ENCODE measurements around the gene OLR1.
"Not testable (repeated sequence)": the region's sequence is repeated elsewhere in the genome, so short reads cannot be mapped to it uniquely, and the experiment has no call there.

The OLR1 gene

GRCh38 chr12:10171973-10172728 lies at the start of gene OLR1:
Gene OLR1 (minus strand): TSS chr12:10172132. CDS start chr12:10172077, 55 bp downstream.
- no peak for DNase-seq (ENCODE audit: low spot score)
- TF ChIP-seq CTCF (IDR thresholded peaks at IDR 0.05; ENCODE audit: extremely low read depth, insufficient read depth, missing control alignments) = no peak
- in situ Hi-C loops (cut with MboI; ENCODE audit: low pct_unique_long_range_greater_than_20kb, low sequenced_read_pairs, unreplicated experiment) = no loop called here

DNA sequence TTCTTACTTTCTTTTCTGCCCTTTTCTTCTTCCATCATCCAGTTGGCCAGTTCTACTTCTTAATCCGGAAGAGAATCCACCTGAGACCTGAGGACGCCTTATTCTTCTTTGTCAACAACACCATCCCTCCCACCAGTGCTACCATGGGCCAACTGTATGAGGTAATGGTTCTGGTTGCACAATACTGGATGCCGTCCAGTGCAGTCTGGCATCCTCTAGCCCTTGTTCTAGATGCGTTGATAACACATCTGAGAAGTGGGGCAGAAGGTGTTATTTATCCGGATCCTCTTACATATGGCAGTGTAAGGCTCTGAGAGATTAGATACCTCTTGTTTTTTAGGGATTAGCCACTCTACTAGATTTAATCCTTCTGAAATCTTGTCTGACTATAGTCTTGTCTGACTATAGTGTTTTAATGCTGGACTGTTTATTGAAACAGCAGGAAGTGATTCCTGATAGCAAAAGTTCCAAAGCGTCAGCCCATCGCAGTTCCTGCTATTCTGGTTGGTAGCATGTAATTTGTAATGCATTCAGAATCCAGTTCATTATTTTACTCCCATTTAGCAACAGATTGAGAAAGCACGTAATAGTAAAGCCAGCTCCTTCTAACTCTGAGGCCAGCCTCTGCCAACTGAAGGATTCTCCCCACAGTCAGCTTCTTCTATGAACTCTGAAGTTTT lies 48.6 kb upstream of the OLR1 start:
- TF ChIP-seq CTCF (IDR thresholded peaks at IDR 0.05; ENCODE audit: extremely low read depth, insufficient read depth, missing control alignments) = no peak
- DNase-seq (ENCODE audit: low spot score) = no peak
- in situ Hi-C loops (cut with MboI; ENCODE audit: low pct_unique_long_range_greater_than_20kb, low sequenced_read_pairs, unreplicated experiment) = no loop called here

GRCh38 chr12:10218021-10218420 lies 46.1 kb upstream of the OLR1 start:
- no peak for DNase-seq (ENCODE audit: low spot score)
- in situ Hi-C loops (cut with MboI; ENCODE audit: low pct_unique_long_range_greater_than_20kb, low sequenced_read_pairs, unreplicated experiment) = no loop called here
- TF ChIP-seq CTCF (IDR thresholded peaks at IDR 0.05; ENCODE audit: extremely low read depth, insufficient read depth, missing control alignments) = no peak

- in situ Hi-C loops (cut with MboI; ENCODE audit: low pct_unique_long_range_greater_than_20kb, low sequenced_read_pairs, unreplicated experiment); DNase-seq (ENCODE audit: low spot score): not testable (repeated sequence)
These were observed 44.0 kb upstream of the OLR1 start for GRCh38 chr12:10215946-10216345.

- DNase-seq (ENCODE audit: low spot score) = no peak
- TF ChIP-seq CTCF (IDR thresholded peaks at IDR 0.05; ENCODE audit: extremely low read depth, insufficient read depth, missing control alignments) = no peak
- in situ Hi-C loops (cut with MboI; ENCODE audit: low pct_unique_long_range_greater_than_20kb, low sequenced_read_pairs, unreplicated experiment) = no loop called here
These were observed 43.5 kb upstream of the OLR1 start for GRCh38 chr12:10215436-10215835.

DNA sequence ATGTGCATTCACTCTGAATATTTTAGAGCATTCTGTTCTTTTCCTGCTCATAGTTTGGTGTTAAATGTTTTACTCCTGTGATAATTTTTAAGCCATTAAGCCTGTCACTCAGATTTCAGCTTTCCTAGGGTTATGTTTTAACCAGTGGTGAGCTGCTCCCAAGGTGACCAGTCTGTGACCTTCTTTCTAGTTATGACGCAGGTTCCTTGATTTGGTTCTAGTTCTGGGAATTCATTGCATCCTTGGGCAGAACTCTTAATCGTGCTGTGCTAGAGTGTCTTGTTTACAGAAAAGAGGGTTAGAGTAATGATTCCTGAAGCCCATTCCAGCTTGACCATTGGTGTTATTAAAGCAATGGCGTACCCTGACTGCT lies 42.9 kb upstream of the OLR1 start:
- no peak for DNase-seq (ENCODE audit: low spot score)
- TF ChIP-seq CTCF (IDR thresholded peaks at IDR 0.05; ENCODE audit: extremely low read depth, insufficient read depth, missing control alignments) = no peak
- in situ Hi-C loops (cut with MboI; ENCODE audit: low pct_unique_long_range_greater_than_20kb, low sequenced_read_pairs, unreplicated experiment) = no loop called here
